GM23338 (cell line): ENCODE measurements around the gene MRS2. TPM values are rescaled to one million over a fixed set of nuclear protein-coding genes. Genes with fewer than 3 reads are reported as not detected.

ENCODE experiments used
- ATAC-seq: fragments of 200-7000 bp; cut with Tn5 transposase; 3 replicates; pipeline ENCODE4 v1.9.1; 2020
- DNase-seq: peaks from one replicate; pipeline ENCODE4 v3.0.0-alpha.2; 2015; ENCODE audit warnings: low spot score
- H2AFZ ChIP-seq: fragments of 200-600 bp; sonication (generic); 2 replicates; pipeline ENCODE4 v1.8.0; 2016; ENCODE audit warnings: antibody characterized with exemption, mild to moderate bottlenecking, moderate library complexity
- H3F3A ChIP-seq: fragments of 200-600 bp; sonication (generic); replicated peaks from 2 replicates; pipeline ENCODE4 v1.8.0; 2017; ENCODE audit warnings: antibody characterized with exemption, mixed run types, low read depth
- H3K27ac ChIP-seq: fragments of 200-600 bp; sonication (generic); 2 replicates; pipeline ENCODE4 v1.6.1; 2016; ENCODE audit warnings: low read depth
- H3K27me3 ChIP-seq: fragments of 200-600 bp; sonication (generic); 2 replicates; pipeline ENCODE4 v1.8.0; 2016; ENCODE audit warnings: mild to moderate bottlenecking, mixed run types, moderate library complexity; ENCODE audit not compliant: insufficient read depth
- H3K36me3 ChIP-seq: fragments of 200-600 bp; sonication (generic); 2 replicates; pipeline ENCODE4 v1.8.0; 2016; ENCODE audit warnings: mild to moderate bottlenecking; ENCODE audit not compliant: insufficient read depth
- H3K4me1 ChIP-seq: fragments of 200-600 bp; sonication (generic); 2 replicates; pipeline ENCODE4 v1.8.0; 2016; ENCODE audit warnings: mild to moderate bottlenecking, moderate library complexity; ENCODE audit not compliant: insufficient read depth
- H3K4me2 ChIP-seq: fragments of 200-600 bp; sonication (generic); 2 replicates; pipeline ENCODE4 v1.7.1; 2017; ENCODE audit warnings: mixed run types
- H3K4me3 ChIP-seq: fragments of 200-600 bp; sonication (generic); 2 replicates; pipeline ENCODE4 v1.6.1; 2016; ENCODE audit warnings: mixed run types
- H3K79me2 ChIP-seq: fragments of 200-600 bp; sonication (generic); replicated peaks from 2 replicates; pipeline ENCODE4 v1.8.0; 2017; ENCODE audit warnings: mild to moderate bottlenecking; ENCODE audit not compliant: insufficient read depth
- H3K9me2 ChIP-seq: fragments of 200-600 bp; sonication (generic); 2 replicates; pipeline ENCODE4 v1.8.0; 2017; ENCODE audit not compliant: insufficient read depth
- H4K20me1 ChIP-seq: fragments of 200-600 bp; sonication (generic); replicated peaks from 2 replicates; pipeline ENCODE4 v1.8.0; 2017; ENCODE audit warnings: mild to moderate bottlenecking; ENCODE audit not compliant: insufficient read depth
- H3K27ac Mint-ChIP-seq: 2 replicates; pipeline ENCODE4 v1.8.0; 2020; ENCODE audit warnings: inconsistent platforms, mild to moderate bottlenecking, moderate library complexity, mixed read lengths
- H3K27me3 Mint-ChIP-seq: 3 replicates; pipeline ENCODE4 v1.8.0; 2022; ENCODE audit warnings: low read depth, mild to moderate bottlenecking, moderate library complexity, mixed read lengths, inconsistent platforms; ENCODE audit not compliant: insufficient read depth, poor library complexity
- H3K36me3 Mint-ChIP-seq: 3 replicates; pipeline ENCODE4 v1.8.0; 2021; ENCODE audit warnings: low read depth, mild to moderate bottlenecking, inconsistent platforms, moderate library complexity, mixed read lengths
- H3K4me1 Mint-ChIP-seq: 3 replicates; pipeline ENCODE4 v1.8.0; 2020; ENCODE audit warnings: mild to moderate bottlenecking, inconsistent platforms, mixed read lengths
- H3K4me3 Mint-ChIP-seq: 3 replicates; pipeline ENCODE4 v1.8.0; 2021; ENCODE audit warnings: moderate library complexity, mild to moderate bottlenecking, inconsistent platforms, mixed read lengths
- H3K9me3 Mint-ChIP-seq: 3 replicates; pipeline ENCODE4 v1.8.0; 2020; ENCODE audit warnings: moderate library complexity, mild to moderate bottlenecking, inconsistent platforms, mixed read lengths
- CREB1 ChIP-seq: fragments of 250-450 bp; sonication (Bioruptor Pico); IDR thresholded peaks from 2 replicates; pipeline ENCODE4 v1.5.0; 2020; ENCODE audit warnings: low read depth, mild to moderate bottlenecking, moderate library complexity
- EZH2 ChIP-seq: fragments of 200-600 bp; sonication (generic); IDR thresholded peaks from one replicate; pipeline ENCODE4 v1.8.0; 2017; ENCODE audit warnings: antibody characterized with exemption, mild to moderate bottlenecking, low read depth; ENCODE audit not compliant: unreplicated experiment
- EZH2phosphoT487 ChIP-seq: fragments of 200-600 bp; sonication (generic); IDR thresholded peaks from one replicate; pipeline ENCODE4 v1.8.1; 2018; ENCODE audit warnings: antibody characterized with exemption; ENCODE audit not compliant: unreplicated experiment
- JUNB ChIP-seq: IDR thresholded peaks from one replicate; pipeline ENCODE4 v1.6.1; 2016; ENCODE audit warnings: antibody characterized with exemption; ENCODE audit not compliant: unreplicated experiment
- NANOG ChIP-seq: IDR thresholded peaks from 2 replicates; pipeline ENCODE4 v1.6.1; 2016; ENCODE audit warnings: antibody characterized with exemption, borderline replicate concordance
- POLR2AphosphoS5 ChIP-seq: IDR thresholded peaks from 2 replicates; pipeline ENCODE4 v1.6.1; 2016; ENCODE audit warnings: antibody characterized with exemption, low read depth
- STAT1 ChIP-seq: IDR thresholded peaks from one replicate; pipeline ENCODE4 v1.6.1; 2016; ENCODE audit warnings: antibody characterized with exemption; ENCODE audit not compliant: unreplicated experiment
- ZNF114 ChIP-seq: fragments of 250-450 bp; sonication (Bioruptor Pico); IDR thresholded peaks from 2 replicates; pipeline ENCODE4 v1.5.0; 2020; ENCODE audit warnings: mild to moderate bottlenecking, moderate library complexity
- ZNF331 ChIP-seq: fragments of 250-450 bp; sonication (Bioruptor Pico); IDR thresholded peaks from 2 replicates; pipeline ENCODE4 v1.5.0; 2020; ENCODE audit warnings: low read depth, mild to moderate bottlenecking, moderate library complexity
- polyA plus RNA-seq: library from polyadenylated mRNA; unstranded; fragments of >200 nt; fragmentation: Nextera tagmentation; extraction: Ambion mirVana; gene quantifications from 2 replicates; pipeline ENCODE4 v1.2.1, GENCODE V29; 2016
- total RNA-seq: library from RNA; depleted of rRNA; stranded (reverse); fragments of >200 nt; shearing (Covaris generic); gene quantifications from 2 replicates; pipeline ENCODE4 v1.2.3, GENCODE V29; 2014
- TF ChIP-seq, protein P1 (sequence below): fragments of 250-450 bp; sonication (Bioruptor Pico); IDR thresholded peaks from 2 replicates; pipeline ENCODE4 v1.5.0; 2020; ENCODE audit warnings: mild to moderate bottlenecking, moderate library complexity
- TF ChIP-seq, protein P2 (sequence below): IDR thresholded peaks from one replicate; pipeline ENCODE4 v1.6.1; 2018; ENCODE audit warnings: antibody characterized with exemption; ENCODE audit not compliant: unreplicated experiment
- TF ChIP-seq, protein P3 (sequence below), 2 experiments: fragments of 200-600 bp in 1 of 2; sonication (generic) in 1 of 2; conservative IDR thresholded peaks; 2 replicates each; pipeline versions ENCODE4 v1.5.1 to v1.6.1; 2016 to 2017; ENCODE audit warnings: antibody characterized with exemption in 2 of 2, low read depth in 2 of 2, mild to moderate bottlenecking in 2 of 2, moderate library complexity in 1 of 2
- TF ChIP-seq, protein P4 (sequence below): IDR thresholded peaks from 2 replicates; pipeline ENCODE4 v1.6.1; 2016; ENCODE audit warnings: antibody characterized with exemption

Gene MRS2
- total and polyA plus RNA-seq, 2 experiments from 2014 or later, result 80.9 to 125 TPM

DNA sequence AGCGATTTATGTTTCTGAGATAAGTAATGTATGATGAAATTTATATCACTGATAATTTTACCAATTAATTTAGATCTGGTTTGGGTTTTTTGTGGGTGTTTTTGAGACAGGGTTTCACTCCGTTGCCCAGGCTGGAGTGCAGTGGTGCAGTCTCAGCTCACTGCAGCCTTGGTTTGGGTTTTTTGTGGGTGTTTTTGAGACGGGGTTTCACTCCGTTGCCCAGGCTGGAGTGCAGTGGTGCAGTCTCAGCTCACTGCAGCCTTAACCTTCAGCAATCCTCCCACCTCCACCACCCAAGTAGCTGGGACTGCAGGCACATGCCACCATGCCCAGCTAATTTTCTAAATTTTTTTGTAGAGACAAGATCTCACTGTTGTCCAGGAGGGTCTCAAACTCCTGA, 13.0 kb downstream of the MRS2 start (continued):
- TF ChIP-seq, protein P1, sequence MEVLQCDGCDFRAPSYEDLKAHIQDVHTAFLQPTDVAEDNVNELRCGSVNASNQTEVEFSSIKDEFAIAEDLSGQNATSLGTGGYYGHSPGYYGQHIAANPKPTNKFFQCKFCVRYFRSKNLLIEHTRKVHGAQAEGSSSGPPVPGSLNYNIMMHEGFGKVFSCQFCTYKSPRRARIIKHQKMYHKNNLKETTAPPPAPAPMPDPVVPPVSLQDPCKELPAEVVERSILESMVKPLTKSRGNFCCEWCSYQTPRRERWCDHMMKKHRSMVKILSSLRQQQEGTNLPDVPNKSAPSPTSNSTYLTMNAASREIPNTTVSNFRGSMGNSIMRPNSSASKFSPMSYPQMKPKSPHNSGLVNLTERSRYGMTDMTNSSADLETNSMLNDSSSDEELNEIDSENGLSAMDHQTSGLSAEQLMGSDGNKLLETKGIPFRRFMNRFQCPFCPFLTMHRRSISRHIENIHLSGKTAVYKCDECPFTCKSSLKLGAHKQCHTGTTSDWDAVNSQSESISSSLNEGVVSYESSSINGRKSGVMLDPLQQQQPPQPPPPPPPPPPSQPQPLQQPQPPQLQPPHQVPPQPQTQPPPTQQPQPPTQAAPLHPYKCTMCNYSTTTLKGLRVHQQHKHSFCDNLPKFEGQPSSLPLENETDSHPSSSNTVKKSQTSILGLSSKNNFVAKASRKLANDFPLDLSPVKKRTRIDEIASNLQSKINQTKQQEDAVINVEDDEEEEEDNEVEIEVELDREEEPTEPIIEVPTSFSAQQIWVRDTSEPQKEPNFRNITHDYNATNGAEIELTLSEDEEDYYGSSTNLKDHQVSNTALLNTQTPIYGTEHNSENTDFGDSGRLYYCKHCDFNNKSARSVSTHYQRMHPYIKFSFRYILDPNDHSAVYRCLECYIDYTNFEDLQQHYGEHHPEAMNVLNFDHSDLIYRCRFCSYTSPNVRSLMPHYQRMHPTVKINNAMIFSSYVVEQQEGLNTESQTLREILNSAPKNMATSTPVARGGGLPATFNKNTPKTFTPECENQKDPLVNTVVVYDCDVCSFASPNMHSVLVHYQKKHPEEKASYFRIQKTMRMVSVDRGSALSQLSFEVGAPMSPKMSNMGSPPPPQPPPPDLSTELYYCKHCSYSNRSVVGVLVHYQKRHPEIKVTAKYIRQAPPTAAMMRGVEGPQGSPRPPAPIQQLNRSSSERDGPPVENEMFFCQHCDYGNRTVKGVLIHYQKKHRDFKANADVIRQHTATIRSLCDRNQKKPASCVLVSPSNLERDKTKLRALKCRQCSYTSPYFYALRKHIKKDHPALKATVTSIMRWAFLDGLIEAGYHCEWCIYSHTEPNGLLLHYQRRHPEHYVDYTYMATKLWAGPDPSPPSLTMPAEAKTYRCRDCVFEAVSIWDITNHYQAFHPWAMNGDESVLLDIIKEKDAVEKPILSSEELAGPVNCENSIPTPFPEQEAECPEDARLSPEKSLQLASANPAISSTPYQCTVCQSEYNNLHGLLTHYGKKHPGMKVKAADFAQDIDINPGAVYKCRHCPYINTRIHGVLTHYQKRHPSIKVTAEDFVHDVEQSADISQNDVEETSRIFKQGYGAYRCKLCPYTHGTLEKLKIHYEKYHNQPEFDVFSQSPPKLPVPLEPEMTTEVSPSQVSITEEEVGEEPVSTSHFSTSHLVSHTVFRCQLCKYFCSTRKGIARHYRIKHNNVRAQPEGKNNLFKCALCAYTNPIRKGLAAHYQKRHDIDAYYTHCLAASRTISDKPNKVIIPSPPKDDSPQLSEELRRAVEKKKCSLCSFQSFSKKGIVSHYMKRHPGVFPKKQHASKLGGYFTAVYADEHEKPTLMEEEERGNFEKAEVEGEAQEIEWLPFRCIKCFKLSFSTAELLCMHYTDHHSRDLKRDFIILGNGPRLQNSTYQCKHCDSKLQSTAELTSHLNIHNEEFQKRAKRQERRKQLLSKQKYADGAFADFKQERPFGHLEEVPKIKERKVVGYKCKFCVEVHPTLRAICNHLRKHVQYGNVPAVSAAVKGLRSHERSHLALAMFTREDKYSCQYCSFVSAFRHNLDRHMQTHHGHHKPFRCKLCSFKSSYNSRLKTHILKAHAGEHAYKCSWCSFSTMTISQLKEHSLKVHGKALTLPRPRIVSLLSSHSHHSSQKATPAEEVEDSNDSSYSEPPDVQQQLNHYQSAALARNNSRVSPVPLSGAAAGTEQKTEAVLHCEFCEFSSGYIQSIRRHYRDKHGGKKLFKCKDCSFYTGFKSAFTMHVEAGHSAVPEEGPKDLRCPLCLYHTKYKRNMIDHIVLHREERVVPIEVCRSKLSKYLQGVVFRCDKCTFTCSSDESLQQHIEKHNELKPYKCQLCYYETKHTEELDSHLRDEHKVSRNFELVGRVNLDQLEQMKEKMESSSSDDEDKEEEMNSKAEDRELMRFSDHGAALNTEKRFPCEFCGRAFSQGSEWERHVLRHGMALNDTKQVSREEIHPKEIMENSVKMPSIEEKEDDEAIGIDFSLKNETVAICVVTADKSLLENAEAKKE (CRISPR knock-in tag), result no peak

DNA sequence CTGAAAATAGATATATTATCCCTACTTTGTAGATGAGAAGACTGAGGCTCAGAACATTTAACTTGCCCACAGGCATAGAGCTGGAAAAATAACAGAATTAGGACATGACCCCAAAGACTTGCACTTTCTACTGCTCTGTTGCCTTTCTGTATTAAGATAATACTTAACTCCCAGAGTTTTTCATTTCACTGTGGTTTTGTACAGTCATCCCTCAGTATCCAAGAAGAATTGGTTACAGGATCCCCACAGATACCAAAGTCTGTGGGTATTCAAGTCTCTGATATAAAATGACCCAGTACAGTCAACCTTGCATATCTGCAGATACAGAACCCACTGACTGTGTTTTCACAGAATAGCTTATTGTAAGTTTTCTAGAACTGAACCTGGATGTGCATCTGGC, 16.8 kb downstream of the MRS2 start:
- no peaks in the 10 kb centered on the region for H3K4me1 Mint-ChIP-seq
- Histone ChIP-seq H2AFZ (no peak overlapping the region), H3K27ac (peak overlapping the region; percentile 15; the same call in 1 of the 2 replicates), H3K4me2 (no peak overlapping the region), H4K20me1 (peaks cover 34% of the 10 kb centered on the region), H3K4me3 (no peak overlapping the region), H3K79me2 (0 out of 2 replicates have a peak, but pooled peaks cover 9% of the 10 kb centered on the region), H3F3A (peaks cover 20% of the 10 kb centered on the region), H3K36me3 (peaks cover 95% of the 10 kb centered on the region), H3K4me1 (no peaks in the 10 kb centered on the region), H3K9me2 (no peaks in the 10 kb centered on the region), H3K27me3 (no peaks in the 10 kb centered on the region)
- peaks cover 2% of the 10 kb centered on the region for H3K27me3 Mint-ChIP-seq
- H3K27ac Mint-ChIP-seq, result no peak overlapping the region
- TF ChIP-seq, protein P2, sequence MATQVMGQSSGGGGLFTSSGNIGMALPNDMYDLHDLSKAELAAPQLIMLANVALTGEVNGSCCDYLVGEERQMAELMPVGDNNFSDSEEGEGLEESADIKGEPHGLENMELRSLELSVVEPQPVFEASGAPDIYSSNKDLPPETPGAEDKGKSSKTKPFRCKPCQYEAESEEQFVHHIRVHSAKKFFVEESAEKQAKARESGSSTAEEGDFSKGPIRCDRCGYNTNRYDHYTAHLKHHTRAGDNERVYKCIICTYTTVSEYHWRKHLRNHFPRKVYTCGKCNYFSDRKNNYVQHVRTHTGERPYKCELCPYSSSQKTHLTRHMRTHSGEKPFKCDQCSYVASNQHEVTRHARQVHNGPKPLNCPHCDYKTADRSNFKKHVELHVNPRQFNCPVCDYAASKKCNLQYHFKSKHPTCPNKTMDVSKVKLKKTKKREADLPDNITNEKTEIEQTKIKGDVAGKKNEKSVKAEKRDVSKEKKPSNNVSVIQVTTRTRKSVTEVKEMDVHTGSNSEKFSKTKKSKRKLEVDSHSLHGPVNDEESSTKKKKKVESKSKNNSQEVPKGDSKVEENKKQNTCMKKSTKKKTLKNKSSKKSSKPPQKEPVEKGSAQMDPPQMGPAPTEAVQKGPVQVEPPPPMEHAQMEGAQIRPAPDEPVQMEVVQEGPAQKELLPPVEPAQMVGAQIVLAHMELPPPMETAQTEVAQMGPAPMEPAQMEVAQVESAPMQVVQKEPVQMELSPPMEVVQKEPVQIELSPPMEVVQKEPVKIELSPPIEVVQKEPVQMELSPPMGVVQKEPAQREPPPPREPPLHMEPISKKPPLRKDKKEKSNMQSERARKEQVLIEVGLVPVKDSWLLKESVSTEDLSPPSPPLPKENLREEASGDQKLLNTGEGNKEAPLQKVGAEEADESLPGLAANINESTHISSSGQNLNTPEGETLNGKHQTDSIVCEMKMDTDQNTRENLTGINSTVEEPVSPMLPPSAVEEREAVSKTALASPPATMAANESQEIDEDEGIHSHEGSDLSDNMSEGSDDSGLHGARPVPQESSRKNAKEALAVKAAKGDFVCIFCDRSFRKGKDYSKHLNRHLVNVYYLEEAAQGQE, result no peak
- TF ChIP-seq, protein P3, sequence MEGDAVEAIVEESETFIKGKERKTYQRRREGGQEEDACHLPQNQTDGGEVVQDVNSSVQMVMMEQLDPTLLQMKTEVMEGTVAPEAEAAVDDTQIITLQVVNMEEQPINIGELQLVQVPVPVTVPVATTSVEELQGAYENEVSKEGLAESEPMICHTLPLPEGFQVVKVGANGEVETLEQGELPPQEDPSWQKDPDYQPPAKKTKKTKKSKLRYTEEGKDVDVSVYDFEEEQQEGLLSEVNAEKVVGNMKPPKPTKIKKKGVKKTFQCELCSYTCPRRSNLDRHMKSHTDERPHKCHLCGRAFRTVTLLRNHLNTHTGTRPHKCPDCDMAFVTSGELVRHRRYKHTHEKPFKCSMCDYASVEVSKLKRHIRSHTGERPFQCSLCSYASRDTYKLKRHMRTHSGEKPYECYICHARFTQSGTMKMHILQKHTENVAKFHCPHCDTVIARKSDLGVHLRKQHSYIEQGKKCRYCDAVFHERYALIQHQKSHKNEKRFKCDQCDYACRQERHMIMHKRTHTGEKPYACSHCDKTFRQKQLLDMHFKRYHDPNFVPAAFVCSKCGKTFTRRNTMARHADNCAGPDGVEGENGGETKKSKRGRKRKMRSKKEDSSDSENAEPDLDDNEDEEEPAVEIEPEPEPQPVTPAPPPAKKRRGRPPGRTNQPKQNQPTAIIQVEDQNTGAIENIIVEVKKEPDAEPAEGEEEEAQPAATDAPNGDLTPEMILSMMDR (conservative IDR thresholded peaks at IDR 0.05; ENCODE audit: low read depth in 2 of 2), result no peak
- TF ChIP-seq, protein P4, sequence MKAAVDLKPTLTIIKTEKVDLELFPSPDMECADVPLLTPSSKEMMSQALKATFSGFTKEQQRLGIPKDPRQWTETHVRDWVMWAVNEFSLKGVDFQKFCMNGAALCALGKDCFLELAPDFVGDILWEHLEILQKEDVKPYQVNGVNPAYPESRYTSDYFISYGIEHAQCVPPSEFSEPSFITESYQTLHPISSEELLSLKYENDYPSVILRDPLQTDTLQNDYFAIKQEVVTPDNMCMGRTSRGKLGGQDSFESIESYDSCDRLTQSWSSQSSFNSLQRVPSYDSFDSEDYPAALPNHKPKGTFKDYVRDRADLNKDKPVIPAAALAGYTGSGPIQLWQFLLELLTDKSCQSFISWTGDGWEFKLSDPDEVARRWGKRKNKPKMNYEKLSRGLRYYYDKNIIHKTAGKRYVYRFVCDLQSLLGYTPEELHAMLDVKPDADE, result no peak
- TF ChIP-seq EZH2phosphoT487 (no peak), JUNB (no peak), ZNF331 (CRISPR knock-in tag) (no peak), NANOG (no peak), STAT1 (no peak), ZNF114 (CRISPR knock-in tag) (no peak), POLR2AphosphoS5 (no peak), EZH2 (no peak), CREB1 (CRISPR knock-in tag) (no peak)
- no peaks in the 10 kb centered on the region for H3K9me3 Mint-ChIP-seq
- H3K4me3 Mint-ChIP-seq, result no peak overlapping the region
- H3K36me3 Mint-ChIP-seq, result peaks cover 88% of the 10 kb centered on the region
- ATAC-seq, result no peak
- DNase-seq, result no peak
